Stimulated activated CD4-positive, alpha-beta T cell treated with anti-CD3 and anti-CD28 coated beads, Interleukin-15, amount 100 ng/mL, for 24 hours (primary cell): ENCODE measurements around the gene PSAT1.

Source experiments
- DNase-seq: peaks from one replicate; pipeline ENCODE4 v3.0.0-alpha.2; 2020

Gene PSAT1

GRCh38 chr9:78320030-78320693 is 23.2 kb downstream of the PSAT1 start:
- DNase-seq, result no peak

DNA sequence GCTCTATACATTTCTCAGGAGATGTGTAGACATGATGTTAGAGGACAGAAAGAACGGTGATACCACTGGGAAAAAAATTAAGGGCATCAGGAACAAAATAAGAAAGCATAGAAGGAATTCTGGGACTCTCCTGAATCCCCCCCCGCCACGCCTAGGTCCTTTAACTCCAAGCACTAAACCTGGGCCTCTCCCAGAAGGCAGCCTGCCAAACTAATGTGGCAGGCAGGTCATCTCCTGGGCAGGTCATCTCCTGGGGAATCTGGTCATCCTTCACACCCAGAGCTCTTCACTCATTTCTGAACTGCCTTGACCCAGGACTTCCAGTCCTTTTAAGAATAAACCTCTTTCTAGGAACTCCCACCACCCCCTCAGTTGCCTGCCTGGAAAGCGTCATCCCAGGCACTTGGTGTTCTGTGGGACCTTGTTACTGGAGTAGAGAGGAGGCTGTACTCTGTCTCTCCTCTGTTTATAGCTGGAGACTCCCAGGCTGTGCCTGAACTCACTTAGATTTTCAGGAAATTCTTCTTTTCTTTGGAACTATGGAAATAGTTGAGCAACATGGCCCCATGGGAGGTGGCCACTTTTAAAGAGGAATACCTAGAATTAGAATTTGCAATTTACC is 24.1 kb downstream of the PSAT1 start:
- no peak for DNase-seq

DNA sequence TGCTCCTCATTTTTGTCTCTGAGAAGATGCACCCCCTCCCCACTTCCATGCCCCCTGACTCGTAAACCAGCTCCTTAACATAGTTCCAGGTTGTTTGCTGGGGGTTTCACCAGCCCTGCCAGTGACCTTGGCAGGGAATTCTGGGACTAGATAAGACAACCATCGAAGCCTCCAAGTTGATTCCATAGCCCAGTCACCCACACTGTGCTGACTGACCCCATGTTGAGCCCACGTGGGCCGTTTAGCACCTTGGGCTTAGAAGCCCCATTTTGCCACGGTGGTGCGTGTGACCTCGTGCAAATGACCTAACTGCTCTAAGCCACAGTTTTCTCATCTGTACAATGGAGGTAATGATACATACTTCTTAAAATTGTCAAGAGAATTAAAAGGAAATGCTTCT is 24.6 kb downstream of the PSAT1 start:
- DNase-seq, result no peak

DNA sequence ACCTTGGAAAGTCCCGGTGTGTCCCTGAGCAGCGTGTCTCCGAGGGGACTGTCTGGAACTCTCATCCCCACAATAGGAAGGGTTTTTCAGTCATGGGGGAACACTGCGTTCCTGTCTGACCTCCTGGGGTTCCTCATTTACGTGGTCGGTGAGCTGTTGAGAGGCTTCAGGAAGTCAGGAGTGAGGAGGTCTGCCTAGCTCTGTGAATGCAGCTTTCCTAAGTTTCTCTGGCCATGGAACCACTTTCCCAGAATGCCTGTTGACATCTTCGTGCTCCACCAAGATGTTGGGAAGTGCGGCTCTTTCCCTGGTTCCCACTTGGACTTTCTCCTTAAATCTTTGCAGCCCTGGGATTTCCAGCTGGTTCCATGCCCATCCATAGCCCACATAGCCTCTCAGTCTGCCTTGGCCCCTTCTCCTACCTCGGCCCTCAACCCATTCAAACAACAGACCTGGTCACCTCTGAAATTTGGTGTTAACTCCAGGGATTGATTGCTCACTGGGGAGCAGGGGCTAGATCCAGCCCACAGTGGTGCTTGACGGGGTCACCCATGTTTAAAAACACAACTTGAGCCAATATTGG is 27.2 kb downstream of the PSAT1 start:
- DNase-seq, result no peak

- DNase-seq, result no peak
These were observed 27.8 kb downstream of the PSAT1 start for GRCh38 chr9:78324682-78325081.

DNA sequence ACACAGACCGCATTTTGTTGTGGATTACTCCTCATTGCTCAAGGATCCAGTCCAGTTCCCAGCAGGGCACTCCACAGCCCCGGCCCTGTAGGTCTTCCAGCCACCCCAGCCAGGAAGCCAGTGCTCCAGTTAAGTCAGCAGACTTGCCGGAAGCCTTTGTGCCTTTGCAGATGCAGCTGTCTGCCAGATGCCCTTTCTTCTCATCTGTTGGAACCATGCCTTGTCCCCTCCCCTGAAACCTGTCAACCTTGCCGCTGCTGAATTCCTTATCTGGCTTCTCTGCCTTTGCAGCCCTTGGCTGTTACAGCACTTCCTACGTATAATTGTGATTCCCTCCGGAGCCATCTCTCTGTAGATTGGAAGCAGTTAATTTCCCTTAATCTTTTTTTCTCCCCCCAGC is 28.4 kb downstream of the PSAT1 start:
- no peak for DNase-seq

DNA sequence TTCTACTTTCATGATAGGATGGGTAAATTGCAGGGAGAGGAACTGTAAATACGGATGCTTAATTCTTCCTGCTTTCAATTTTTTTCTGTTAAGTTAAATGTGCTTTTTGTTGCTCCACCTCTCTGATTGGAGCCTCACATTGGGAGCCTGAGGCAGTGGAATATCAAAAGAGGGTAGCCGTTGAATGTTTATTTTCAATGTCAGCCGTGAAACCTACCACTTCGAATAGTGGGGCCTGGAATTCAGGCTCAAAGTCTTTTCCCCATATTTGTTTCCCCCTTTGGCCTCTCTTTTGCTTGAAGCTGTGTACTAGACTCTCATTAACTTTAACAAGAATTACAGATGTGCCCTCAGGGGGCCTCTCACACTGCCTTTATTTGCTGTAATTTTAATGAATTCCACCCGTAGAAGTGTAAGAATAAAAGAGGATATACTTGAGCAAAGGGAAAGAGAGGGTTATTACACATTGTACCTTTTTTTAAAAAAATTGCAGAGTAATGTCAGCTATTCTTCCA is 29.0 kb downstream of the PSAT1 start:
- DNase-seq, result no peak

DNA sequence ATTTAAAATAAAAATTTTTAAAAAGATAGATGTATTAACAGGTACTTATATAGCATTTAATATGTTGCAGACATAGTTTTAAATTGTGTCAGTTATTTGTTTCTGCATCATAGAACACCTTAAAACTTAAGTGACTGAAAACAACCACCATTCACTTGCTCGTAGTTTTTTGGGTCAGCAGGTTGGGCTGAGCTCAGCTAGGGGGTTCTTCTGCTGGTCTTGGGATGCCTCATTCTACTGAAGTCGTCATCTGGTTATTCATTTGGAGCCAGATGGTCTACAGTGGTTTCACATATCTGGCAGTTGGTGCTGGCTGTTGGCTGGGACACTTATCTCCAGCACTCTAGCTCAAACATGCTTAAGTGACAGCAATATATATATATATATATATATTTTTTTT is 29.6 kb downstream of the PSAT1 start:
- no peak for DNase-seq

DNA sequence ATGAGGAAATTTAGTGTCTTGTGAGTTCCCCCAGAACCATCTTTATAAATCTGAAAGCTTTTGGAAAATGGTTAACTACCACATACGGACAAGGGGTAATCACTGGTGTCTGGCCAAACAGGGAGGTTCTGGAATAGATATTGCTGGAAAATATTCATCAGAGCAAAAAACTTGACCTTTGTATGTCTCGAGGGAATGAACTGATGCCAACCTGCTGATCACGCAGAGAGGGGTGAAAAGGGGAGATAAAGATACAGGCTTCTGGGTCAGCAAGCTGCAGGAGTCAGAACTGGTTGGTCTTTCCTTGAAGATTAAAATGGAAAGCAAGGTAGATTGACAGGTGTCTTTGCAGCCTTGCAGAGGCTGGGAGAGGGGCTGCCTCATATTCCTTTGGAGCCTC is 35.5 kb downstream of the PSAT1 start:
- DNase-seq, result no peak

- no peak for DNase-seq
These were observed 51.9 kb downstream of the PSAT1 start for GRCh38 chr9:78348848-78349247.

GRCh38 chr9:78351816-78352215 is 54.9 kb downstream of the PSAT1 start:
- no peak for DNase-seq

DNA sequence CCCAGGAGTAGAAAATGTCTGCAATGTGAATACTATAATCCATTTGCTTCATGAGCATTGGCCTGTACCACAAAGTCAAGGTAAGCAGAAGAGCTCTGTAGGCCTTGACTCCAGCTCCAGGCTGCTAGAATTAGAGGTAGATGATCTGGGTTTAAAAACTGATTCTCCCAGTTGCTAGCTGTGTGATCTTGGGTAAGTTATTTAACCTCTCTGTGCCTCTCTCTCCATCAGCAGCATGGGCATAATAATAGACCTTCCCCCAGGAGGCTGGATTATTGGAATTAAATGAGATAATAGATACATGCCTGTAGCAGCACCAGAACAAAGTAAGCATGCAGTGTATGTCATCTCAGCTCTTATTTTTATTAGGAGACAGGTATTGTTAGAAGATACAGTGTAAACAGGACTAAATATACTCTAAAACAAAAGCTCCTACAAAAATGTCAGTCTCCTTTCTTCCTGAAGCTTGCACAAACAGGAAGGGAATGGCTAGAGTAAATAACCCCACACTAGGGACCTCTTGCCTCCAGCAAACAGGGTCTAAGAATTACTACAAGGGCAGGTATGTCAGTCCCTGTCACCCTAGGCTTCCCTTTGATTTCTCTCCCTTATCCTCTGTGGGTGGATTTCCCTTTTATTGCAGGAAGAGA is 57.5 kb downstream of the PSAT1 start:
- DNase-seq, result no peak

DNA sequence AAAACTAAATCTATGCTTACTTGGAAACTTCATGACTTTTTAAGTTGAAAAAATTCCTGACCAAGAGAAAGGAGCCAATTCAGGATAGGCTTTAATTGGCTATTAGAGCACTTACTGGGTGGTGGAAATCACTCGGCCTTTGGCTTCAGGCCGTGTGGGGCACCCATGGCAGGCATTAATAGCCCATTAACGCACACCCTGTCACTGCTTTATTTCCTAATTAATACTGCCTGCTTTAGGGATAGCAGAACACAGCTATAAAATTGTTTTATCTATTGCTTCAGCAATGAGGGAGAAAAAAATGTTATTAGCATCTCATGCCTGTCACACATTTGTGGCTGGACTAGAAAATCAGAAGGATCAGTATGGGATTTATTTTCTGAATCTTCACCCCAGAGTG is 58.1 kb downstream of the PSAT1 start:
- no peak for DNase-seq

DNA sequence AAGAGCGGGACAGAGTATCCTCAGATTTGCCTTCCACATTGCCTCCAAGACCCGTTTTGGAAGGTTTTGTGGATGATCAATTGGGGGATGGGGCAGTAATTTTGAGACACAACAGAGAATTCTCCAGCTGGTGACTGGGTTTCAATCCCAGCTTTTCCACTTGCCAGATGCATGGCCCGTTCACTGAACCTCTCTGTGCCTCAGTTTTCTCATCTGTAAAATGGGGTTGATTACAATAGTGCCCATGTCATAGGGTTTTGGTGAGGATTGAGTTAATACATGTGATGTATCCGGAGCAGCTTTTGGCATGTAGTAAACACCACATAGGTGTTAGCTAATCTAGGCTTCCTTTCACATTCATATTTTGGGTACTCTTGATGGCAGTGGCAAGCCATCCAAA is 59.7 kb downstream of the PSAT1 start:
- DNase-seq, result no peak

- DNase-seq, result no peak
These were observed 60.4 kb downstream of the PSAT1 start for GRCh38 chr9:78357165-78357873.

DNA sequence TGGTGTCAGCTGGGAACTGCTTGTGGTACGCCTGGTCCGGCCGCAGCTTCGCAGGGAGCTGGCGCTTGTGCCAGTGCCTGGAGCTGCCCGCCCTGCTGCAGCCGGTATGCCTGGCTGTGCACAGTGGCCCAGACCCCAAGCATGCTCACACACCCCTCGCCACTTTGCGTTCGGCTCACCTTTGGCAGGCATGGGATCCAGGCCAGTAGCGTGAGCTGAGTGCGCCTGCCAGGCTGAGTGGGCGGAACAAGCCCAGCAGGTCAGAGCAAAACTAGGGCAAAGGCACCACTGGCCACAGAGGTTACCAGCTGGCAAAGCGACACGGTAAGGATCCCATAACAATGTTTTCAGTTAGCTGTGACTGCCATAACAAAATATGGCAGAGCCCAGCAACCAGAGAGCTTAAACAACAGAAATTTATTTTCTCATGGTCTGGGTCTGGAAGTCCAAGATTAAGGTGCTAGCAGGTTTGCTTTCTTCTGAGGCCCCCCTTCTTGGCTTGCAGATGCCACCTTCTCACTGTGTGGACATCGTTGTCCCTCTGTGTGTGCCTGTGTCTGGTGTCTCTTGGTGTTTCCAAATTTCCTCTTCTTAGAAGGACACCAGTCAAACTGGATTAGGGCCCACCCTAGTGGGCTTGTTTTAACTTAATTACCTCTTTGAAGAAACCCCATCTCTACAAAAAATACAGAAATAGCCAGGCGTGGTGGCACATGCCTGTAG is 61.6 kb downstream of the PSAT1 start:
- DNase-seq, result no peak

GRCh38 chr9:78363221-78363620 is 66.3 kb downstream of the PSAT1 start:
- no peak for DNase-seq

DNA sequence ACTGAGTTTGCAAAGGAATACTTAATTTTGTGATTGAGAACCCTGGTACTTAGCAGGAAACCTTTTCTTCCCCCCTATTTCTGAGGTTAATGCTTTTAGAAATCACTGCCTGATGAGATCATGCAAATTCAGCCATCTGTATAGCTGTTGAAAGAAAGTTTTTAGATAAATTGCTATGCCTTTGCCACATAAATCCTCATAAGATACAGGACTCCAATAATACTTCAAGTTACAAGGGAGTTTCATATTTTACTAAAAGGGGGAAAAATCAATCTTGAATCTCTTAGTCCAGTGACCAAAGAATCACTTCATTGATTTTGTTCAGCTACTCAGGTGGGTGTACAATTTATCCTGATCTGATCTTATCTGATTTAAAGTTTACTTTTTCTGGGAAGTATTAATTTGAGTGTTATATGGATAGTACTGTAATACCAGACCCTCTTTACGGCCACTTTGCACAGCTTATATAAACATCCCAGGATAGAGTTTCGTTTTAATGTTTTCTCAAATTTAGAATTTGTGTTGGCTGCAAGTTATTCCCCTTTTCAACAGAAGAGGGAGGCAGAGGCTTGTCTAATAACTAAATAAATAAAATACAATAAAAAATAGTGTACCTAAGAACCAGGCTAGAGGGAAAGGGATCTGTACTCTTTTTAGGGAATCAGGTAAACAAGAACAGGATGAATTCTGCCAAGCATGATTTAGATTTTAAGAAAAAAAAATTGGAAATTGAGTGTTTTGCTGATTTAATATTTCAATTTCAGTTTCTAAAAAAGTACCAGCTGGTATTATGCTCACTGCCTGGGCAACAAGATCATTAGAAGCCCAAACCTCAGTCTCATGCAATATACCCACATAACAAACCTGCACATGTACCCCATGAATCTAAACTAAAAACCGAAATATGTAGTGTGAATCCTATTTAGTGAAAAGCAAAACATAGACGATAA is 69.1 kb downstream of the PSAT1 start:
- no peak for DNase-seq

GRCh38 chr9:78366827-78367226 is 69.9 kb downstream of the PSAT1 start:
- no peak for DNase-seq

DNA sequence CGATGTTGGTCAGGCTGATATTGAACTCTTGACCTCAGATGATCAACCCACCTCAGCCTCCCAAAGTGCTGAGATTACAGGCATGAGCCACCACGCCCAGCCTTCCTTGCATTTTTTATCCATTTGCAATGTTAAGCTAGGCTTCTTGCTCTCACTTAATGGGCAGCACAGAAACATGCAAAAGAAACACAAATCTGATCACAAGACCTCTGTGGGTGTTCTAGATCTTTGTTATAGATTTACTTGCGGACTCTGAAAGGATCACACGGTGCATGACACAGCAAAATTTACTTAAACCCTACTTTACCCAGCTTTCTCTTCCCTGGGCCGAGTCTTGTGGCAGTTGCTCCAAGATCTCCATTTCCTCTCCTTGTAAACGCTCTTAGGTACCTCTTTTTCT is 71.3 kb downstream of the PSAT1 start:
- DNase-seq, result no peak

GRCh38 chr9:78369639-78370219 is 72.8 kb downstream of the PSAT1 start:
- peak; percentile 66 for DNase-seq
